GM18505 (cell line): ENCODE measurements around the gene NT5DC4.

Experiments used
- ATAC-seq: cut with Tn5 transposase; IDR thresholded peaks from one replicate; pipeline ENCODE4 v1.9.1; 2021; ENCODE audit not compliant: unreplicated experiment
- POLR2A ChIP-seq: IDR thresholded peaks from 4 replicates; pipeline ENCODE4 v1.6.1; 2011; ENCODE audit warnings: borderline replicate concordance; ENCODE audit not compliant: insufficient read depth, insufficient read length; ENCODE audit errors: extremely low read depth

NT5DC4 gene

DNA sequence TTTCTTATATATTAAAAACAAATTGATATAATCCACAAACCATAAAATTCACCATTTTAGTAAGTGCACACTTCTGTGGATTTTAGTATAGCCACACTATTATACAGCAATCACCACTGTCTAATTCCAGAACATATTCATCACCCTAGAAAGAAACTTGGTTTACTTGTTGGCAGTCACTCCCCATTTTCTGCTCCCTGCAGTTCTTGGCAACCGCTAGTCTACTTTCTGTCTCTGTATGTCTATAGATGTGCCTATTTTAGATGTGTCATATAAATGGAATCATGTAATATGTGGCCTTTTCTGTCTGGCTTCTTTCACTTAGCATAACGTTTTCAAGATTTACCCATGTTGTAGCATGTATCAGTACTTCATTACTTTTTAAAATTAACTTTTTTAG is 37.9 kb downstream of the NT5DC4 start:
- no peak for ATAC-seq
- no peak for TF ChIP-seq POLR2A

- no peak for ATAC-seq
- no peak for TF ChIP-seq POLR2A
These were observed 39.3 kb downstream of the NT5DC4 start for GRCh38 chr2:112760149-112760548.

- TF ChIP-seq POLR2A, result no peak
- ATAC-seq, result no peak
These were observed 41.5 kb downstream of the NT5DC4 start for GRCh38 chr2:112762276-112762675.

DNA sequence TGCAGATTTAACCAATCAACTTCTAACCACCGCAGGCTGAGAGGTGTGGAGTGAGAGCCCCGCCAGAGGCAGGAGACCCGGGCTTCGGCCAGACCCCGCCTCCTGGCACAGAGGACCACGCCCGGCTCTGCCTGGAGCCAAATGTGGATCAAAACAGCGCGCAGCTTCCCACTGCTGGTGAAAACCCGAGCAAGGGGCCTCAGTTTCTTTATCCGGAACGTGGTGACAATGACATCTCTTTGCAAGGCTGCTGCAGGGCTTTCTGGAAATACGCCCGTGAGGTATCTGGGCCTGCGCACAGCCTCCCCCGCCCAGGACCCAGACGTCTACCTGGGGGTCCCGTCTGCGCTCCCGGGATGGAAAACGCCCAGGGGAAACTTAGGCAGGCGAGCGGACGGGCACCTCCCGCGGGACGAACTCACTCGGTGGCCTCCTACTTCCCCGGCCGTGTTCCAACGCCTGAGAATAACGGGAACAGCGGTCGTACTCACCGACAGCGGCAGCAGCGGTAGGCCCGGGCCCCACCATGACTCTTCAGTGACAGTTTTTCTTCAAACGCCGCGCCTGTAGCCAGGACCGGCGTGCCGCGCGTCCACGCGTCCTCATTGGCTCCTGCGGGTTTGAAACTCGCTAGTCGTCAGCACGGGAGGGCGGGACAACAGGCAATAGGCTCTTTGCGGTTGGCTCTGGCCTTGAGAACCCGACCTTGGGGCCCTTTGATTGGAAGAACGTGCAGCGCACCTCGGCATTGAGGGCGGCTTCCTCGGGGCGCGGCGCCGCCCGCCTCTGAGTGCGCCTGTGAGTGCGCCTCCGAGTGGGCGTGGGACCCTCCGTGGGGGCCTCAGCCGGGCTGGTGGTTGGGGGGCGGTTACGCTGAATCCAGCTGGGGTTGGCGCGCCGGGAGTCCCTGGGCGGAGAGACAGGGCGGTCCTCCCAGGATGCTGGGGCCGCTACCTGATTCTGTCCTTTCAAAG is 43.5 kb downstream of the NT5DC4 start, which contains the start of gene CKAP2L:
Gene CKAP2L (minus strand): TSS at position 539 of the 974 bp plus-strand sequence. CDS start 11 bp downstream, at position 528.
- peak; percentile 60 for TF ChIP-seq POLR2A
- peak; percentile 96 for ATAC-seq

DNA sequence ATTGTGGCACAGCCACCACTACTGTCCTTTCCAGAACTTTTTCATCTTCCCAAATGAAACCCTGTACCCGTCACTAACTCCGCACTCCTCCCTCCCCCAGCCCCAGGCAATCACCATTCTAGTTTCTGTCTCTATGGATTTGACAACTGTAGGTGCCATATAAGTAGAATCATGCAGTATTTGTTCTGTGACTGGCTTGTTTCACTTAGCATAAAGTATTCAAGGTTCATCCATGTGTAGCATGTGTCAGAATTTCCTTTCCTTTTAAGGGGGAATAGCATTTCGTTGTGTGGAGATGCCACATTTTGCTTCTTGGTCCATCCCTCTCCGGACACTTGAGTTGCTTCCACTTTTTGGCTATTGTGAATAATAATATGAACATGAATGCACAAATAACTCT is 44.4 kb downstream of the NT5DC4 start:
- no peak for TF ChIP-seq POLR2A
- ATAC-seq, result no peak

DNA sequence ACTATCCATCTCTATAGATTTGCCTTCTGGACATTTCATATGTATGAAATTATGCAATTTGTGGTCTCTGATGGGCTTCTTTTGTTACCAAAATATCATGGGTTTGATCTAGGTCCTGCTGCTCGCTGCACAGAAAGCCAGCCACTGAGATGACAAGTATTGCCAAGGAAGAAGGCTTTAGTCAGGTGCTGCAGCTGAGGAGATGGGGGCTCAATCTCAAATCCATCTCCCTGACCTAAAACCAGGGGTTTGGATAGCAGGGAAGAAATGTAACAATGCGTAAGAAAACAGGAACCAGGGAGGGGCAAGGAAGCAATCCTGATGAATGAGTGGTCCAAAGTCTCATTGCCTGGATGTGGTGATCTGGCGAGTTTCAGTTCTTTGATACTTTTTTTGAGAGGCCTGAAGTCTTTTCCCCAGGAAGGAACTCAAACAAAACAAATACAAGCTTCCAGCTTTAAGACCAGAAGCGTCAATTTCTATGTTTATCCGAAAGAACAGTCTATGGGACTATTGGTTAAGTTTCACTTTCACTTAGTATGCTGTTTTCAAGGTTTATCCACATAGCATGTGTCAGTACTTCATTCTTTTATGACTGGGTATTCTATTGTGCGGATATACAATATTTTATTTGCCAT is 47.0 kb downstream of the NT5DC4 start:
- ATAC-seq, result no peak
- TF ChIP-seq POLR2A, result no peak

- no peak for ATAC-seq
- TF ChIP-seq POLR2A, result no peak
These were observed 47.6 kb downstream of the NT5DC4 start for GRCh38 chr2:112768432-112768831.

GRCh38 chr2:112772322-112772721 is 51.5 kb downstream of the NT5DC4 start:
- TF ChIP-seq POLR2A, result no peak
- no peak for ATAC-seq

DNA sequence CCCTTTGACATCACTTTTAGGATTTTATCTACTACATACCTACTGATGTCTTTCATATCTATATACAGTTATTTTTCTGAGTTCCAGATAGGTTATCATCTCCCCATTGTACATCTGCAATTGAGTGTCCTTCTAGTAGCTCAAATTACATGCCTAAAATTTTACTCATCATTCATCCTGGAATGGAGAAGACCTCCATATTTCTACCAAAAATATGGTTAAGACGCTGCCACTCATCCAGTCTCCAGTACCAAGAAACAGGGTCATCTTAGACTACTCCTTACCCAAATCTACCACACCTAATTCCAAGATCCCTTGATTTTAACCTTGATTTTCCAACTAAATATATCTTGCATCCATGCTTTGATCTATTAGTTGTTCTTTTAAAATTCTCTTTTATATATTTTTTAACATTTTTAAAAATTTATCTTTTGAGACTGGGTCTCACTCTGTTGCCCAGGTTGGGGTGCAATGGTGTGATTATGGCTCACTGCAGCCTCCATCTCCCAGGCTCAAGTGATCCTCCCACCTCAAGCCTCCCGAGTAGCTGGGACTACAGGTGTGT is 52.2 kb downstream of the NT5DC4 start:
- TF ChIP-seq POLR2A, result no peak
- no peak for ATAC-seq

- TF ChIP-seq POLR2A, result no peak
- no peak for ATAC-seq
These were observed 52.7 kb downstream of the NT5DC4 start for GRCh38 chr2:112773556-112773955.

- no peak for ATAC-seq
- no peak for TF ChIP-seq POLR2A
These were observed 53.9 kb downstream of the NT5DC4 start for GRCh38 chr2:112774536-112775285.

DNA sequence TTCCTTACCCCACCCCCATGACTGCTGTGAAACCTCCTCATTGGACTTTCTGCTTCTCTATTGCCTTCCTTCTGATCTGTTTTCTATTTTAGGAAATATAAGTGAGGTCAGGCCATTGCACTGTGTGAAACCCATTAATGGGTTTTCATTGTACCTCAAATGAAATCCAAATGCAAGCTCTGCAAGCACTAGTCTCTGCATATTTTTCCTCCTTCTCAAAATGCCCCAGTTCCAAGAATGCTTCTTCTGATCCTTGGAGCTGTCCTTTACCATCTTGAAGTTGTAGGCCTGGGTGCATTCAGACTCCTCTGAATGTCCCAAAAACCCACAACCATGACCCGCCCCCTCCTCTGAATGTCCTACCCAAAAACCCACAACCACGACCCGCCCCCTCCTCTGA is 55.3 kb downstream of the NT5DC4 start:
- ATAC-seq, result no peak
- no peak for TF ChIP-seq POLR2A

DNA sequence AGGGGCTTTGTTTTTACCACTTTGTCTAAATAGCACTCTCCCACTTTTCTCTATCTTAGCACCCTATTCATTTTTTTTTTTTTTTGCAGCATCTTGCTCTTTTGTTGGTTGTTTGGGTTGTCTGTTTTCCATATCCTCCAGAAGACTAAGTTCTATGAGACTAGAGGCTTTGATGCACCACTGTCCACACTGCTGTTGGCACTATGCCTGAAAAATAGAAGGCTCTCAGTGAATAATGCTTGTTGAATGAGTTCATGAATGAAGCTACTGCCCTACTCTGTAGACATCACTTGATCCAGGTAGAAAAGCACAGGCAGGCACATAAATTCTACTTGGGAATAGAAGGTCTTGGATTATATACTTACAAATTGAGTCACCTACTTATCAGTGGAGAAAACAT is 56.2 kb downstream of the NT5DC4 start:
- no peak for ATAC-seq
- no peak for TF ChIP-seq POLR2A
